HEK293 (cell line): ENCODE results near the gene PIGH.

Experiments
- ATF2 ChIP-seq: fragments of 450-650 bp; formaldehyde crosslinking; IDR thresholded peaks from 2 replicates; pipeline ENCODE4 v1.5.1; 2016; ENCODE audit warnings: missing biosample characterization, missing genetic modification characterization, low read depth
- BCL6B ChIP-seq: fragments of 450-650 bp; formaldehyde crosslinking; IDR thresholded peaks from 2 replicates; pipeline ENCODE4 v1.5.1; 2017; ENCODE audit warnings: missing biosample characterization, missing genetic modification characterization
- CTCF ChIP-seq: fragments of 450-650 bp; formaldehyde crosslinking; IDR thresholded peaks from 2 replicates; pipeline ENCODE4 v1.5.1; 2016; ENCODE audit warnings: missing biosample characterization, missing genetic modification characterization
- EGR2 ChIP-seq: fragments of 450-650 bp; formaldehyde crosslinking; IDR thresholded peaks from 2 replicates; pipeline ENCODE4 v1.5.1; 2016; ENCODE audit warnings: low read depth, missing biosample characterization, missing genetic modification characterization
- ZBTB11 ChIP-seq: fragments of 450-650 bp; formaldehyde crosslinking; conservative IDR thresholded peaks from 2 replicates; pipeline ENCODE4 v1.5.1; 2016; ENCODE audit warnings: low read depth, missing biosample characterization, missing genetic modification characterization
- ZNF169 ChIP-seq: fragments of 450-650 bp; formaldehyde crosslinking; IDR thresholded peaks from 2 replicates; pipeline ENCODE4 v1.5.1; 2016; ENCODE audit warnings: missing biosample characterization, missing genetic modification characterization
- ZNF350 ChIP-seq: fragments of 450-650 bp; formaldehyde crosslinking; IDR thresholded peaks from 2 replicates; pipeline ENCODE4 v1.5.0; 2017; ENCODE audit warnings: missing biosample characterization, mild to moderate bottlenecking, missing genetic modification characterization

GRCh38 chr14:67641902-67642749 is 42.1 kb upstream of the PIGH start:
- TF ChIP-seq CTCF (tag by site-specific recombination): no peak
- TF ChIP-seq ZBTB11: no peak
- no peak for TF ChIP-seq EGR2 (tag by site-specific recombination)
- no peak for TF ChIP-seq ZNF169
- no peak for TF ChIP-seq BCL6B (tag by site-specific recombination)
- no peak for TF ChIP-seq ATF2
- TF ChIP-seq ZNF350 (tag by site-specific recombination): no peak
